HG03060 (cell line): ENCODE measurements around the gene SLC25A42.
"Not testable (repeated sequence)": the region's sequence is repeated elsewhere in the genome, so short reads cannot be mapped to it uniquely, and the experiment has no call there.

Source experiments
- ATAC-seq: cut with Tn5 transposase; IDR thresholded peaks from one replicate; pipeline ENCODE4 v1.9.1; 2021; ENCODE audit warnings: low read depth, moderate number of reproducible peaks; ENCODE audit not compliant: unreplicated experiment

SLC25A42 gene

DNA sequence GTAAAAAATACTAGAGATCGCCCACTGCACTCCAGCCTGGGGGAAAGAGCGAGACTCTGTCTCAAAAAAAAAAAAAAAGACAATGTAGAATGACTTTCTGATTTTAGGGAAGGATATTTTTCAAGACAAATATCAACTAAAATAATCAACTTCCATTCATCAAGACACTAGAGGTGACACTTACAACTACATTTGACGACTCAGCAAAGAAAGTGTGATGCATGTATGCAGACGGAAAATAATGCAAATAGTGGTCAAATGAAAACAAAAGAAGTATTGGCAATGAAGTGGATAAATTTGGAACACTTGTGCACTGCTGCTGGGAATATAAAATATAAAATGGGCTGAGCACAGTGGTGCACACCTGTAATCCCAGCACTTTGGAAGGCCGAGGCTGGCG is 62.3 kb downstream of the SLC25A42 start:
- ATAC-seq: no peak

DNA sequence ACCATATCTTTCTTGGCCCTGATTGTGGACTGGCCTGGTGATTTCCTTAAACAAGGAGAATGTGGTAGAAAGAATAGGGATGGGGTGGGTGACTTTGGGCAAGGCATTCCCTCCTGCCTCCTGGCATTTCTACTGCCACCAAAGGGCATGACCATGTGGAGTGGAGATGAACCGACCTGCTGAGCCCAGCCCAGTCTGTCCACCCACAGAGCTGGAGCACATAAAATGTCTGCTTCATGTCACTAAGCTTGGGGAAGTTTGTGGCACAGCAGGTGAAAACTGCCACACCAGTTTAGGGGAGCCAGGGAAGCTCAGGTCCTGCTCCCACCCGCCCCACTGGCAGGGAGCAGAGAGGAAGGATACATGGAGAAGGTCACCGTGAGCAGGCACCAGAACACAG is 68.2 kb downstream of the SLC25A42 start:
- ATAC-seq: no peak

DNA sequence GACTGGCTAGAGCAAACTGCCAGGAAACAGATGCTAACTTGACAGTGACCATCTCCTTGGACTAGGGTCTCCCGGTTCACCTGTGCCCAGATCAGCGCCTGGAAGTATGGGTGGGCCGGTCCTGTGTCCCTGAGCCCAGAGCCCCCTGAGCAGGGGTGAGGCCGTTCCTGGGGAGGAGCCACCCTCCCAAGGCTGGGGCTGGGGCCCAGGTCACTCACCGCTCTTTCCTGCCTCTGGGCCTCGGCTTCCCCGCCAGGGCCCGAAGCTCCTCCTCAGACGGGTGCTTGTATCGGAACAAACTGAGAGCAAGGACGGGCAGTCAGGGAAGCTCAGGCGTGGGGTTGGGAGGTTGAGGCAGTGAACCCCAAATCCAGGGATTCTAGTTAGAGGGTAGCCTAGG is 69.1 kb downstream of the SLC25A42 start:
- no peak for ATAC-seq

DNA sequence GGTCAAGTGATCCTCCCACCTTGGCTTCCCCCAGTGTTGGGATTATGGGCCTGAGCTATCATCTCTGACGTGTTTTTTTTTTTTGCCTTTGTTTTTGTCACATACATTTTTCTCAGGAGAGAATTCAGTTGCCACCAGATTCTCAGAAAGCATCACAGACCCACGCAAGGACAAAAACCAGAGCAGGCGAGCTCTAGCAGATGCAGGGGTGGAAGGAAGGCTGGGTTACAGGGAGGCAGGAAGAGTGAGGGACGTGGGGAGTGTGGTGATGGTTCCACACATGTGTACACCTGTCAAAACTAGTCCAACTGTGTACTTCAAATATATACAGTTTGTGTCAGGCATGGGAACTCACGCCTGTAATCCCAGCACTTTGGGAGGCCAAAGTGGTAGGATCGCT is 70.2 kb downstream of the SLC25A42 start:
- ATAC-seq: no peak

DNA sequence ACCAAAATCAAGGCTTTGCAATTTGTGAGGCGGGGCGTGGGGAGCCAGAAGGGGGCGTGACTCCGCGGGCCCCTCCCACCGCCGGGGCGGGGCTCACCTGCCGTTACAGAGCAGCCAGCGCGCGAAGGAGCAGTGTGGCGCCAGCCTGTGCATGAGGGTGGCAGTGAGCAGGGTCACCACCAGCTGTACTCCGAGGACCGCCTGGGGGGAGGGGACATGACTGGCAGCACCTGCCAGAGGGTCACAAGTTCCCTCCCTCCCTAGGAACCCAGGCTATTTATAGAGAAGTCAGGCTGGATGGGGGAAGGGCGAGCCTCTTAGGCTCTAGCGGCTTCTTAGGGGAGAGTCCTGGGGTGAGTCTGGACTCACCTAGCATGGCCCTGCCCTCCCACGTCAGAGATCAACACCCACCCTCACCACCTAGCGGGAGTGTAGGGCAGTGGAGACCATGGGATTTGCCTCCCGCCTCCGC is 70.9 kb downstream of the SLC25A42 start:
- no peak for ATAC-seq

DNA sequence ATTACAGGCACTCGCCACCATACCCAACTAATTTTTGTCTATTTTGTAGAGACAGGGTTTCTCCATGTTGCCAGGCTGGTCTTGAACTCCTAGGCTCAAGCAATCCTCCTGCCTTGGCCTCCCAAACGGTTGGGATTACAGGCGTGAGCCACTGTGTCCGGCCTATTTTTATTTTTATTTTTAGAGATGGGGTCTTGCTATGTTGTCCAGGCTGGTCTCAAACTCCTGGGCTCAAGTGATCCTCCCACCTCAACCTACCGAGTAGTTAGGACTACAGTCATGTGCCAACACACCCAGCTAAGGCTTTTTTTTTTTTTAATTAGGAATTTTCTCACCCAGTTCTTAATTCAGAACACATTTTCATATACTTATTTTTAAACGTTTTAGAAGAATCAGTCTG is 71.9 kb downstream of the SLC25A42 start:
- ATAC-seq: not testable (repeated sequence)

DNA sequence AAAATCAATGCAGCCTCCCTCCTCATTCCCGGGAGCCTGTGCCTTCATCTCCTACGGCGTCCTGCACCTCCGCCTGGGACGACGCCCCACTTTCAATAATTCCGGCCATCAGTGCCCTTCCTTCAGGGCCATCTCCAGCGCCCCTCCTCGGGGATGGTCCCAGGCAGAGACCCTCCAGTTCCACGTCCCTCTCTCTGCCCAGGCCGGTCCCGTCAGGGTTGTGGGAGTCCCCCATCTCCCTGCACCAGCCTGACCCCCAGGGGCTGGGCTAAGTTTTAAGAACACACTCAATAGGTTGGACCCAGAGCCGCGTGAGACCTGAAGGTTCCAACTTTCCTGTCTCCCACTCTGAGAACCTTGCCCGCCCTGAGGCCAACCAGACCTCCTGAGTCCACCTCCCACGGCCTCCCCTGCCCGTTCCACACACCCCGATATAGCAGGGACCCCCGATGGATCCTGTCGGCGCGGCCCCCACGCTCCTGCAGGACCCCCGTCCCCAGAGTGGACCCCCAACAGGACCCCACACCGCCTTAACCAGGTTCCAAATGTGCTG is 73.8 kb downstream of the SLC25A42 start:
- no peak for ATAC-seq

DNA sequence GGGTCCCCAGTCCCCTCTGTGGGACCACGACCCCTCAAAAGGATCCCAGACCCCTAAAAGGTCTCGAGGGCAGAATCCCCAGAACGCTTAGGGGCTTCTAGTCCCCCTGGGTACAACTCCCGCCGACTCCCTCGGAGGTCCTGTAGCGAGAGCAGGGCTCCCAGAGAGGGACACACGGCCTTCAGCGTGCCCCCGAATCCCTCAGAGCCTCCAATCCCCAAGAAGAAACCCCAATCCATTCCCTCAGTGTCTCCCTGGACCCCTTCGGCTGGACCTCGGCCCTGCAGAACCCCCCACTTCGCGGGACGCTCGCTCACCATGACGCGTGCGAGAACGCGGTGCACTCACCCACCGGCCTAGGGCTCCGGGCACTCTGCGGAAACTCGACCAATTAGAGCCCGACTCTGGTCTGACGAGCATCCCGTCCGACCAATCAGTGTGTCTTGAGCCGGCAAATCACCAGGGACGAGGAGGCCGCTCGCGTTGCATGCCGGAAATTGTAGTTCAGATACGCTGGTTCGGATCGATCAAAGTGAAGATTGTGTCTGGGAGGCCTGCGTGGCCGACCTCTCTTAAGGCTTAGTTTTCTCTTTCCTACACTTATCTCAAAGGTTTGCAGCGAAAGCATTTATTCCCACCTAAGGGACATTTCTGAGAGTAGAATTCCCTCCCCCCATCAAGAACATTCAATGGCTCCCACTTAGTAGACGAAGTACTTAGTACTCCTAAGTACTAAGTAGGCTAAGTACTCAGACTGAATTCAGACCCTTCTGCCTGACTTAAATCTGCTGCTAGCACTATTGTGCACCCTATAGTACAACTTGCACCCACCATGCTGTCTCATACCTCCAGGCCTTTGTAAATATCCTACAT is 74.6 kb downstream of the SLC25A42 start, which contains the start of gene TMEM161A:
TSS of gene TMEM161A (minus strand) at position 370 of the 873 bp plus-strand sequence. CDS start at position 320, 50 bp downstream.
- peak; percentile 92 for ATAC-seq

DNA sequence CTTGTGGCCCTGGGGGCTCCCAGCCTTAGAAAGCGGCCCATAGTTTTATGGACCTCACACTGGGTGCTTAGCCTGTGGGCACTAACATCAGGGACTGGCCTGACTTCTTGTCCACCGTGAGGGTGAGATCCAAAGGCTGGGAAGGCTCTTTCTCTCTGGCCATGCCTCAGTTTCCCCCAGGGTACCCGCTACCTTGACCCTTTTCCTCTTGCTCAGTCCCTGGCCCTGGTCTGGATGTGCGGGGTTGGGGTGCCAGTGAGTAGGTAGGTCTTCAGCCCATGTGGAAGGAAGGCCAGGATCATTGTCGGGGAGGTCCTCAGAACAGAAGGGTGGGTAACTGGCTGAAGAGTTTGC is 76.1 kb downstream of the SLC25A42 start:
- no peak for ATAC-seq

DNA sequence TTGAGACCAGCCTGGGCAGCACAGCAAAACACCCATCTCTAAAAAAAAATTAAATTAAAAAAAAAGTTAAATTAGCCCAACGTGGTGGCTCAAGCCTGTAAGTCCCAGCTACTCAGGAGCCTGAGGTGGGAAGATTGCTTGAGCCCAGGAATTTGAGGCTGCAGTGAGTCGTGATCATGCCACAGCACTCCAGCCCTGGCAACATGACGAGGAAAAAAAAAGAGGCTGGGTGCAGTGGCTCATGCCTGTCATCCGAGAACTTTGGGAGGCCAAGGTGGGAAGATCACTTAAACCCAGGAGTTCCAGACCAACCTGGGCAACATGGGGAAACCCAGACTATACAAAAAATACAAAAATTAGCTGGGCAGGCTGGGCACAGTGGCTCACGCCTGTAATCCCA is 76.7 kb downstream of the SLC25A42 start:
- no peak for ATAC-seq

DNA sequence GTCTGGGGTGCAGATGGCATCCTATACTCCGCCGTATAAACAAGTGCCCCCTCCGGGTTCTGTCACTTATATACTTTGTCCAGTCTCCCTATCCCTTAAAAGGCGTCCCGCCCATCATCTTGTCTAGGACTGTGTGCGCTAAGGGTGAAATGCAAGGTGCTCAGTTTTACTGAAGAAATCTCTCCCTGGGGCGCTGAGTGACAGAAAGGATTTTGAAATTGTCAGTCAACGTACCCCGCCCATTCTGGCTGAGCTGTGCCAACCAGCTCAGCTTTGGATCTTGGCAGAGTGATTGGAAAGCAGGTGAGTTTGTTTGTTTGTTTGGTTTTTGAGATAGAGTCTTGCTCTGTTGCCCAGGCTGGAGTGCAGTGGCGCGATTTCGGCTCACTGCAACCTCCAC is 78.6 kb downstream of the SLC25A42 start:
- no peak for ATAC-seq

DNA sequence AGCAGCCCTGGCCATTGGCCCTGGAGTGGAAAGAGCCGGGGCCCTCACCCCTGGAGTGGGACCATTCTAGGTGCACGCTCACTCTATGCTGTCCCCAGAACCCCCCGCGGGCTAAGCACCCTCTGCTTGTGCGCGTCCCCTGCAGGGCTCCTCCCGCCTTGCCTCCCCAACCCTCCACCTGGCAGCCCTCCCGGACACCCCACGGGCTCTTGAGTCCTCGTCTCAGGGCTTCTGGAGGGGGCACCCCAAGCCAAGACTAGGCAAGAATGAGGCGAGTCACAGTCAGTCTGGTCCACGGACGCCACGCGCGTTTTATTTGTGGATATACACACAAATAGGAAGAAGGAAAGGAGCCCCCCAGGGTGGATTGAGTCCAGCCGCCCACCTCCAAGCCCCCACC is 81.5 kb downstream of the SLC25A42 start:
- no peak for ATAC-seq

DNA sequence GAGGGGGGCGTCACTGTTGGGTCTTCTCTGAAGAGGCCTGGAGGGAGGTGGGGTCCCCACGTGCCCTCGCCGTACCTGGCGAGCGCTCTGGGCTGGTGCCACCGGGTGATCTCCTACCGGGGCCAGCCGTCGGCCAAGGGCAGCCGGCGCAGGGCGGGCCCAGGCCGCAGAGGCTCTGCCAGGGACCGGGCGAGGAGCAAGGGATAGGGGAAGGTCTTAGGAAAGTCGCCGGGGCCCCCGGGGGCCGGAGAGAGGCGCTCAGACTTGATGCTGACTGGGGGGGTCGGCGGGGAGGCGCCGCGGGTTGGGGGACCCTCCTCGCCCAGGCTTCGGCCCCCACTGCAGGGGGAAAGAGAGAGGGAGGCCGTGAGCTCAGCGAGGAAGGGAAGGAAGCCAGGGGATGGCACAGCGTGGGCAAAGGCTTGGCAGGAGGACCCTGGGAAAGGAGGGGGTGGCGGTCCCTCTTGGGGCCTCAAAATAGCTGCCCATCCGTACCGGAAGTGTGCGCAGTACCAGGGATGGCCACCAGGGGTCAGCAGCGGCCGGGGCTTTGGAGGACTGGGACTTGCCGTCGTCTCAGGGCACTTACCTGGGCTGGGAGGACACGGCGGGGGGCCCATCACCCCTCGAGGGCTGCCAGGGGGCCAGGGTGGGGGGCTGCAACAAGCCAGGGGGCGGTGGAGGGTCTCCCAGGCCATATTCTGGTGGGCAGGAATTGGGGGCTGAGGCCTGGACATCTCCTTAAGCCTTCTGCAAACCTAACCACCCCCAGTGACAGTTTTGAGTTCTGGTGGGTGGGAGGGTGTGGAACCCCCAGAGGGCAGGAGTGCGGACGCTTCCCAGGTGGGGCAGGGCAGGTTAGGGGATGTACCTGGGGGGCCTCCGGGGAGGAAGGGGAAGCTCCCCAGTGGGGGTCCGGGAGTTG is 82.2 kb downstream of the SLC25A42 start:
- no peak for ATAC-seq

DNA sequence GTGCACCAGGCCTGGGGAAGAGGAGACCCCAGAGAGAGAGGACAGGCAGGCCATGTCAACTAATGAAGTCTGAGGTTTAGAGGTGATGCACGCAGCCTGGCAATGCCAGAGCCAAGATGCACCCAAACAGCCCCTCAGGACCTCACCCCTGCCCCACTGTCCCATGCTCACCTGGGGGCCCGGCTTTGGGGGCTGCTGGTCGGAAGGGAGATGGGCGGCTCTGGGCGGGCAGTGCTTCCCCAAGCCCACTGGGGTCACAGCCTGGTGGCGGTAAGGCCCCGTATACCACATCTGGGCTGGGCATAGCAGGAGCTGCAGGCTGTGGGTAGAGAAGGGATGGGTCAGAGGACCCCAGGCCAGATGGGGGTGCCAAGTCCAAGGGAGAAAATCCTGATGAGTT is 83.1 kb downstream of the SLC25A42 start:
- ATAC-seq: no peak

DNA sequence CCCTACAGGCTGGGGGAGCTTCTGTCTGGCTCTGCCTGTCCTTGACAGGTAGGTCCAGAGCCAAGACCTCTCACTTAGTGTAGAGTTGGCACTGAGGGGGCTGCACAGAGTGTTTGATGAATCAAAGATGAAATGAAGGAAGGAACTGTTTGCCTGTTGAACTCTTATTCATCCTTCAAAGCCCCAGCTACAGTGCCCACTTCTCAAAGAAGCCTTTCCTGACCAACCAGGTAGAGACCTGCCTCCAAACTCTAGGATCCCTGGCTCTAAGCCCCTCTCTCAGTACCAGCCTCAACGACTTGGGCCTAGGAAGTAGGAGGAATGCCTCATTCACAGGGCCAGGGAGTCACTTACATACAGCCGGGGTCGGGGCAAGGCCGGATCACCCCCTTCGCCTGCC is 83.5 kb downstream of the SLC25A42 start:
- no peak for ATAC-seq

DNA sequence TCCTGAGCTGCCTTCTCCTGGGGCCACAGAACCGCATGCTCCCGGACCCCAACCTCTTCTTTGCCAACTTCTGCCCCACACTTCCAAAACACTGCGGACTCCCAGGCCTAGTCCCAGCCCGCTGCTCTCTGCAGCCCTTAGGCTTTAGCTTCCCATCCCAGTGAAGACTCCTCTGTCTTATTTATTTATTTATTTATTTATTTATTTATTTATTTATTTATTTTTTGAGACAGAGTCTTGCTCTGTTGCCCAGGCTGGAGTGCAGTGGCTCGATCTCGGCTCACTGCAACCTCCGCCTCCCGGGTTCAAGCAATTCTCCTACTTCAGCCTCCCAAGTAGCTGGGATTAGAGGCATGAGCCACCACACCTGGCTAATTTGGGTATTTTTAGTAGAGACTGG is 84.7 kb downstream of the SLC25A42 start:
- ATAC-seq: not testable (repeated sequence)

DNA sequence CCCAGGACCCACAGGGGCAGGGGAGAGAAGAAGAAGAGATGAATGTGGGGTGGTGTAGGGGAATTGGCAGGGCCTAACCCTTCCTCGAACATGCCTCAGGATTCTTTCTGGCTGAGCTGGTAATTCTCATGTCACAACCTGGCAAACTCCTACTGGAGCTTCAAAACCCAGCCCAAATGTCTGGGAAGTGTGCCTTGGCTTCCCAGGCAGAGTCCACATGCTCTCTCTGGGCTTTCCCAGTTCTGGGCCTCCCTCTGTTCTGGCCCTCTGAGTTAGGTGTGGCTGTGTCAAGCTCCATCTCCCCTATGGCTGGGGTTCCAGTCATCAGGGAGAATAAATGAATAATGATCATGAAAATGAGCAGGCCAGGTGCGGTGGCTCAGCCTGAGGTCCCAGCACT is 85.6 kb downstream of the SLC25A42 start:
- ATAC-seq: no peak

DNA sequence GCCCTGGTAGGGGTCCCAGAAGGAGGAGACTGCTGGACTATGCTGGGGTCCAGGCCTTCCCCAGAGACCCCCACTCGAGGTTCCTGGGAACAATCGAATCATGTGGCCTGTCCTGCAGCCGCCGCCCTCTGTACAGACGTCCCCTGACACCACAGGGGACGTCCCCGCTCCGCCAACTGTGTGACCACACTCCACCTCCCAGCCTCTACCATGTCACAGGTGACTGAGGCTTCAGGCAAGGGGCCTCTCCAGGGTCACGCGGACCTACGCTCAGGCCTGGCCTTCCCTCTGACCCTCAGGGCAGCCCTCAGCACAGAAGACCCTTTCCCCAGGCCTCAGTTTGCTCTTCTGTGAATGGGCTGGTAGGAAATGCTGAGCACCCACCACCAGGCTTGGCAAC is 87.6 kb downstream of the SLC25A42 start:
- no peak for ATAC-seq

DNA sequence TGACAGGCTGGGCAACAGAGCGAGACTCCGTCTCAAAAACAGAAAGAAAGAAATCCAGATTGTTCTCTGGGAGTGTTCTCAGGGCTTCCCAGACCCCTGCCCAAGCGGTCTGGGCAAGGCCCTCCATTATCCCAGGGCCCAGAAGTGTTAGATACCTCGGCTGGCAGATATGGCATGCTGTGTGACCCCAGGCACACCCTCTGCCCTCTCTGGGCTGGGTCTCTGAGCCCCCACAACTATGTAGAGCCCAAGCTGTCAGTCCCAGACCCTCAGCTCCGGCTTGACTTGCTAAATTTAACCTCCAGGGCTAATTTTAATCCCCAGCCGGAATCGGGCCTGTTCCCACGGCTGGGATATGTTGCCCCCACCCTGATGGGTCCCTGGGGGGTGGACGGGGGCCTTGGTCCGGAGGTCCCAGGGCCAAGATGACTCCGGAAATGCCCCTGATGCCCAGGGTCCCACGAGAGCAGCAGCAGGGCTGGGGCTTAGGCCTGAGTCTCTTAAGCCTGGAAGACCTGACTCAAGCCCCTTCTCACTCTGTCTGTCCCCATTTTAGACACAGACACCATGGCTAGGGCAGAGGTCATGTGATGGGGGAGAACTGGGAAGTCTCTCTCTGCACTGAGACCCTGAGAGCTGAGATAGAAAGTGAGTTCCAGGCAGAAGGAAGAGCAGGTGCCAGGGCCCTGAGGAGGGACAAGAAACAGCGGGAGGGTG is 89.0 kb downstream of the SLC25A42 start:
- ATAC-seq: no peak

DNA sequence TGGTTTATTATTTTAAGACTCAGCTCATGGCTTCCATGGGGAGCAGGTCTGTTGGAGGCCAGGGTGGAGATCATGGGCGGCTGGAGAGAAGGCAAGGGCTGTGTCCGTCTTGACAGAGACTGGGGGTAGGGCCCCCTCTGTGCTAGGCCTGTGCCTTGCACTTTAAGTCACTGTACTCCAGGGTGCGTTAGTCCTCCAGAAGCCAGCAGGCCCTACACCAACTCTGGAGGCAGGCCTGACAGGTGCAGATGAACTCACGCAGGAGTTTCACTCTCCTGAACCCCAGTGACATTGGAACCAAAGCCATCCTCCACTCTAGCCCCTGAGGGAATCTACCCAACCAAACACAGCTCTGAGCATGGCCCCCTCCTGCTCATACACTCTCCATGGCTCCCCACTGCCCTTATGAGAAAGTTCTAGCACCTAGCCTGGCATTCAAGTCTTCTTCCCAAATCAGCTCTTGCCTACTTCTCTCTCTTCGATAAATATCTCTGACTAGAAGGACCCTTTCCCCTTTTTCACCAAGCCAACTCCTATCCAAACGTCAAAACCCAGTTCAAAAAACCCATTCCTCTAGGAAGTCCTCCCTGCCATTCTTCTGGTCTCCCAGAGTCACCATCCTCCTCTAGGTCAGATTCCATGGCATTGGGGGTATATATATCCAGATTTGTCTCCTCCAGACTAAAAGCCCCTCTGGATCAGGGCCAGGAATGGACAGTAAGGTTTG is 91.1 kb downstream of the SLC25A42 start:
- ATAC-seq: no peak
